Measurements from ENCODE around the gene ATP8A1. TPM values are rescaled to one million over a fixed set of nuclear protein-coding genes. Genes with fewer than 3 reads are reported as not detected.

ATP8A1 gene
- total and polyA plus RNA-seq, 2 of the 4 experiments (the other 2 are of a cell fraction) = 0.12 to 0.36 TPM

DNA sequence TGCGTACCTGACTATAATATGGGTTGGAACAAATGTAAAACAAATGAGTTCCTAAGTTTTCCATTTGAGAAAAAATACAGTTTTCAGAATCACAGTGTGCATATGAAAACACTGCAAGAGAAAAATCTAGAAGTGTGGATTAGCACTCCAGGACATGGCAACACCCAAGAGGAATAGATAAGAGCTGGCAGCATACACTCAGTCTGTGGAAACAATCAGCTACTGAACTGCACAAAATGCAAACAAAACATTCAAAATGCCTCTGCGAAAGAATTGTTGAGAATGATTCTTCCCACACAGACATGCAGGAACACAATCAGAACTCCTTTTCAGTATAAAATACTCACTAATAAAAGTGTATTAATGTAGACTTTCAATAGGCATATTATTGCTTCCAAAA is 39.9 kb downstream of the ATP8A1 start:
- ChIA-PET POLR2A (ENCODE audit: unreplicated experiment) (no interaction called here), CTCF (interaction anchor here (1.0 kb wide), 1 partner anchor 10 kb away, joined by 3 read pairs; no protein-coding TSS in a partner anchor)
- Histone ChIP-seq H2AFZ (replicated peaks; ENCODE audit: low read length, poor library complexity) (no peak overlapping the region), H4K5ac (ENCODE audit: low read depth, low read length) (no peak overlapping the region), H2BK120ac (ENCODE audit: low read depth, low read length) (no peak overlapping the region), H2BK15ac (ENCODE audit: low read depth, low read length) (no peak overlapping the region), H3K56ac (ENCODE audit: extremely low read depth, insufficient read depth, low read length) (no peak overlapping the region), H3K18ac (ENCODE audit: low read depth, low read length) (no peak overlapping the region), H3K27me3 (ENCODE audit: control insufficient read depth, insufficient read depth, low read length) (no peaks in the 10 kb centered on the region), H3K9ac (ENCODE audit: low read depth, low read length) (no peak overlapping the region), H3K4me1 (ENCODE audit: control insufficient read depth, insufficient read depth, low read length) (no peaks in the 10 kb centered on the region), H3K23ac (ENCODE audit: low read depth, low read length) (no peak overlapping the region), H4K91ac (ENCODE audit: insufficient read depth, low read depth, low read length) (no peak overlapping the region), H2BK5ac (ENCODE audit: low read depth, low read length, poor library complexity, severe bottlenecking) (no peak overlapping the region), H3K14ac (replicated peaks; ENCODE audit: low read depth, low read length) (no peak overlapping the region), H3K9me1 (ENCODE audit: insufficient read depth, low read length) (no peaks in the 10 kb centered on the region), H2AK9ac (replicated peaks; ENCODE audit: low read depth, low read length, poor library complexity) (no peak overlapping the region), H2AK5ac (ENCODE audit: low read depth, low read length) (no peak overlapping the region), H4K8ac (ENCODE audit: low read depth in 2 of 2, low read length in 2 of 2) (no peak overlapping the region), H3K9me3 (ENCODE audit: control insufficient read depth, insufficient read depth, low read length) (no peaks in the 10 kb centered on the region), H3K79me1 (ENCODE audit: low read depth in 1 of 2, low read length in 2 of 2) (no peaks in the 10 kb centered on the region), H3K4me3 (ENCODE audit: insufficient read depth, low read depth, low read length) (no peak overlapping the region), H3K4ac (ENCODE audit: low read depth, low read length) (no peak overlapping the region), H3K36me3 (ENCODE audit: control insufficient read depth, insufficient read depth, low read length) (no peaks in the 10 kb centered on the region), H2BK20ac (ENCODE audit: low read depth, low read length) (no peak overlapping the region), H3K27ac (ENCODE audit: insufficient read depth, low read length) (no peak overlapping the region), H4K20me1 (ENCODE audit: insufficient read depth, low read length) (no peaks in the 10 kb centered on the region), H3K4me2 (ENCODE audit: low read depth, low read length) (no peak overlapping the region)
- TF ChIP-seq NFE2L2 (IDR thresholded peaks at IDR 0.05; ENCODE audit: low read depth, low read length) = no peak
- TF ChIP-seq RFX5 (IDR thresholded peaks at IDR 0.05; ENCODE audit: low read depth, low read length) = no peak
- TF ChIP-seq MAZ (IDR thresholded peaks at IDR 0.05; ENCODE audit: borderline replicate concordance, low read depth, low read length) = no peak
- TF ChIP-seq RAD21 (IDR thresholded peaks at IDR 0.05; ENCODE audit: low read length) = no peak
- no peak for TF ChIP-seq FOS (IDR thresholded peaks at IDR 0.05; ENCODE audit: low read depth, low read length)
- TF ChIP-seq SMC3 (IDR thresholded peaks at IDR 0.05; ENCODE audit: low read depth, low read length) = no peak
- no peak for TF ChIP-seq CEBPB (IDR thresholded peaks at IDR 0.05; ENCODE audit: low read depth, low read length)
- TF ChIP-seq, protein P1, sequence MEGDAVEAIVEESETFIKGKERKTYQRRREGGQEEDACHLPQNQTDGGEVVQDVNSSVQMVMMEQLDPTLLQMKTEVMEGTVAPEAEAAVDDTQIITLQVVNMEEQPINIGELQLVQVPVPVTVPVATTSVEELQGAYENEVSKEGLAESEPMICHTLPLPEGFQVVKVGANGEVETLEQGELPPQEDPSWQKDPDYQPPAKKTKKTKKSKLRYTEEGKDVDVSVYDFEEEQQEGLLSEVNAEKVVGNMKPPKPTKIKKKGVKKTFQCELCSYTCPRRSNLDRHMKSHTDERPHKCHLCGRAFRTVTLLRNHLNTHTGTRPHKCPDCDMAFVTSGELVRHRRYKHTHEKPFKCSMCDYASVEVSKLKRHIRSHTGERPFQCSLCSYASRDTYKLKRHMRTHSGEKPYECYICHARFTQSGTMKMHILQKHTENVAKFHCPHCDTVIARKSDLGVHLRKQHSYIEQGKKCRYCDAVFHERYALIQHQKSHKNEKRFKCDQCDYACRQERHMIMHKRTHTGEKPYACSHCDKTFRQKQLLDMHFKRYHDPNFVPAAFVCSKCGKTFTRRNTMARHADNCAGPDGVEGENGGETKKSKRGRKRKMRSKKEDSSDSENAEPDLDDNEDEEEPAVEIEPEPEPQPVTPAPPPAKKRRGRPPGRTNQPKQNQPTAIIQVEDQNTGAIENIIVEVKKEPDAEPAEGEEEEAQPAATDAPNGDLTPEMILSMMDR (conservative IDR thresholded peaks at IDR 0.05; ENCODE audit: low read depth, low read length) = no peak
- WGBS, 2 experiments (ENCODE audit: extremely low coverage in 2 of 2, insufficient read length in 1 of 2) = no CpG with 5 or more reads among the region's 2 CpGs
- intact Hi-C loops (cut with micrococcal nuclease) (no loop called here), in situ Hi-C loops (cut with MboI; ENCODE audit: low sequenced_read_pairs) (no loop called here), dilution Hi-C loops (cut with HindIII; ENCODE audit: low sequenced_read_pairs, unreplicated experiment) (no loop called here)
- ATAC-seq (ENCODE audit: low read depth) = no peak
- no TSS peak for BruUV-seq (replicated peaks)
- DNase-seq = no peak

Data from IMR-90 (cell line).